ENCODE measurements around the gene CEP41. TPM values are rescaled to one million over a fixed set of nuclear protein-coding genes. Genes with fewer than 3 reads are reported as not detected.

Gene CEP41
- total and polyA plus RNA-seq, 2 donors (not counting 3 experiments of a cell fraction or from before 2014, with no cell fraction given), result 19.5 to 26.8 TPM

- FAIRE-seq (no peak), DNase-seq (ENCODE audit: low read depth, low spot score) (no peak)
- no peak overlapping the region for H3K4me3 ChIP-seq (replicated peaks in 1 of 3; ENCODE audit: insufficient read depth in 1 of 3, low read depth in 1 of 3, low read length in 3 of 3)
- TF ChIP-seq EZH2 (IDR thresholded peaks at IDR 0.05; ENCODE audit: borderline replicate concordance, low read depth, low read length, severe bottlenecking) (no peak), POLR2AphosphoS5 (IDR thresholded peaks at IDR 0.05; ENCODE audit: insufficient read depth, low read depth, low read length) (no peak), MYC (IDR thresholded peaks at IDR 0.05; ENCODE audit: low read depth, low read length) (no peak), MAX (IDR thresholded peaks at IDR 0.05; ENCODE audit: insufficient read depth, insufficient read length) (no peak), GATA2 (IDR thresholded peaks at IDR 0.05; ENCODE audit: insufficient read depth, insufficient read length, low read depth, low read length) (no peak), CTCF (IDR thresholded peaks at IDR 0.05; ENCODE audit: extremely low read depth in 1 of 2, insufficient read depth in 1 of 2, low read depth in 1 of 2, low read length in 2 of 2) (no peak), JUN (IDR thresholded peaks at IDR 0.05; ENCODE audit: borderline replicate concordance, insufficient read depth, insufficient read length, low read depth) (no peak), FOS (IDR thresholded peaks at IDR 0.05; ENCODE audit: borderline replicate concordance, insufficient read depth, low read length) (no peak), POLR2A (IDR thresholded peaks at IDR 0.05; ENCODE audit: low read depth, low read length) (no peak)
- H3K27me3 ChIP-seq (ENCODE audit: control insufficient read depth in 2 of 2, insufficient read depth in 2 of 2, low read length in 2 of 2), result peaks cover 0 to 5% of the 10 kb centered on the region in 2 experiments
- H3K4me2 ChIP-seq (ENCODE audit: insufficient read depth, low read length), result no peak overlapping the region
- H3K9me3 ChIP-seq (replicated peaks; ENCODE audit: control insufficient read depth, insufficient read depth, low read length), result no peaks in the 10 kb centered on the region
- H2AFZ ChIP-seq (ENCODE audit: low read depth, low read length), result no peak overlapping the region
- POLR2A ChIA-PET, result no interaction called here
- no peak overlapping the region for H3K9ac ChIP-seq (replicated peaks; ENCODE audit: extremely low read depth, insufficient read depth, low read length)
- CTCF ChIA-PET, result no interaction called here
- no peaks in the 10 kb centered on the region for H3K4me1 ChIP-seq (ENCODE audit: control insufficient read depth, extremely low read depth, insufficient read depth, low read length)
- no peaks in the 10 kb centered on the region for H4K20me1 ChIP-seq (replicated peaks; ENCODE audit: control insufficient read depth, extremely low read depth, insufficient read depth, low read length)
- no TSS peak for BruUV-seq (replicated peaks)
- H3K79me2 ChIP-seq (ENCODE audit: control insufficient read depth, insufficient read depth, low read length), result no peaks in the 10 kb centered on the region
- no peaks in the 10 kb centered on the region for H3K9me1 ChIP-seq (replicated peaks; ENCODE audit: control insufficient read depth, extremely low read depth, insufficient read depth, low read length)
- intact Hi-C loops (cut with micrococcal nuclease), result no loop called here
- H3K27ac ChIP-seq (ENCODE audit: insufficient read depth, low read depth, low read length), result no peak overlapping the region
- dilution Hi-C loops (cut with MboI; ENCODE audit: extremely low pct_ligation_motif_present, low sequenced_read_pairs), result no loop called here
- no peaks in the 10 kb centered on the region for H3K36me3 ChIP-seq (ENCODE audit: control insufficient read depth in 2 of 2, extremely low read depth in 1 of 2, insufficient read depth in 2 of 2, low read length in 2 of 2)
These were observed 95.1 kb downstream of the CEP41 start for GRCh38 chr7:130345725-130346124.

All from endothelial cell of umbilical vein (primary cell).